ENCODE measurements around the gene ENO3. TPM values are rescaled to one million over a fixed set of nuclear protein-coding genes. Genes with fewer than 3 reads are reported as not detected.

The ENO3 gene
- total and polyA plus RNA-seq, 2 donors (not counting 3 experiments of a cell fraction or from before 2014, with no cell fraction given), result 5.5 to 5.9 TPM

- BruUV-seq (replicated peaks), result no TSS peak
- dilution Hi-C loops (cut with MboI; ENCODE audit: extremely low pct_ligation_motif_present, low sequenced_read_pairs), result no loop called here
- DNase-seq (ENCODE audit: low read depth, low spot score) (peak; percentile 95), FAIRE-seq (peak; percentile 97)
- Histone ChIP-seq H3K9me1 (replicated peaks; ENCODE audit: control insufficient read depth, extremely low read depth, insufficient read depth, low read length) (no peaks in the 10 kb centered on the region), H2AFZ (ENCODE audit: low read depth, low read length) (peak overlapping the region; percentile 73), H3K27ac (ENCODE audit: insufficient read depth, low read depth, low read length) (no peak overlapping the region), H3K9ac (replicated peaks; ENCODE audit: extremely low read depth, insufficient read depth, low read length) (no peak overlapping the region), H3K4me2 (ENCODE audit: insufficient read depth, low read length) (no peak overlapping the region), H3K4me1 (ENCODE audit: control insufficient read depth, extremely low read depth, insufficient read depth, low read length) (no peaks in the 10 kb centered on the region), H3K9me3 (replicated peaks; ENCODE audit: control insufficient read depth, insufficient read depth, low read length) (no peaks in the 10 kb centered on the region), H4K20me1 (replicated peaks; ENCODE audit: control insufficient read depth, extremely low read depth, insufficient read depth, low read length) (no peaks in the 10 kb centered on the region), H3K79me2 (ENCODE audit: control insufficient read depth, insufficient read depth, low read length) (no peaks in the 10 kb centered on the region), H3K4me3 (replicated peaks in 1 of 3; ENCODE audit: insufficient read depth in 1 of 3, low read depth in 1 of 3, low read length in 3 of 3) (no peak overlapping the region), H3K27me3 (ENCODE audit: control insufficient read depth in 2 of 2, insufficient read depth in 2 of 2, low read length in 2 of 2) (no peaks in the 10 kb centered on the region), H3K36me3 (ENCODE audit: control insufficient read depth in 2 of 2, extremely low read depth in 1 of 2, insufficient read depth in 2 of 2, low read length in 2 of 2) (no peaks in the 10 kb centered on the region)
- TF ChIP-seq JUN (IDR thresholded peaks at IDR 0.05; ENCODE audit: borderline replicate concordance, insufficient read depth, insufficient read length, low read depth), result no peak
- no peak for TF ChIP-seq POLR2A (IDR thresholded peaks at IDR 0.05; ENCODE audit: low read depth, low read length)
- peak; percentile 58 for TF ChIP-seq POLR2AphosphoS5 (IDR thresholded peaks at IDR 0.05; ENCODE audit: insufficient read depth, low read depth, low read length)
- TF ChIP-seq, protein P1, sequence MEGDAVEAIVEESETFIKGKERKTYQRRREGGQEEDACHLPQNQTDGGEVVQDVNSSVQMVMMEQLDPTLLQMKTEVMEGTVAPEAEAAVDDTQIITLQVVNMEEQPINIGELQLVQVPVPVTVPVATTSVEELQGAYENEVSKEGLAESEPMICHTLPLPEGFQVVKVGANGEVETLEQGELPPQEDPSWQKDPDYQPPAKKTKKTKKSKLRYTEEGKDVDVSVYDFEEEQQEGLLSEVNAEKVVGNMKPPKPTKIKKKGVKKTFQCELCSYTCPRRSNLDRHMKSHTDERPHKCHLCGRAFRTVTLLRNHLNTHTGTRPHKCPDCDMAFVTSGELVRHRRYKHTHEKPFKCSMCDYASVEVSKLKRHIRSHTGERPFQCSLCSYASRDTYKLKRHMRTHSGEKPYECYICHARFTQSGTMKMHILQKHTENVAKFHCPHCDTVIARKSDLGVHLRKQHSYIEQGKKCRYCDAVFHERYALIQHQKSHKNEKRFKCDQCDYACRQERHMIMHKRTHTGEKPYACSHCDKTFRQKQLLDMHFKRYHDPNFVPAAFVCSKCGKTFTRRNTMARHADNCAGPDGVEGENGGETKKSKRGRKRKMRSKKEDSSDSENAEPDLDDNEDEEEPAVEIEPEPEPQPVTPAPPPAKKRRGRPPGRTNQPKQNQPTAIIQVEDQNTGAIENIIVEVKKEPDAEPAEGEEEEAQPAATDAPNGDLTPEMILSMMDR (IDR thresholded peaks at IDR 0.05; ENCODE audit: extremely low read depth in 1 of 2, insufficient read depth in 1 of 2, low read depth in 1 of 2, low read length in 2 of 2), result peak; percentile 89
- CTCF ChIA-PET, result interaction anchor here (0.6 to 3.1 kb wide), 43 partner anchors 9 to 341 kb away, joined by 3 to 71 read pairs (median 6); partner anchors contain the start of genes ARRB2, C17orf107, CAMTA2 and ENO3
- POLR2A ChIA-PET, result interaction anchor here (0.8 to 1.5 kb wide), 4 partner anchors 31 to 112 kb away, joined by 3 to 10 read pairs (median 4); partner anchors contain the start of genes RNF167, SLC25A11 and SPAG7
- intact Hi-C loops (cut with micrococcal nuclease), result loop anchor here (1.0 to 2.0 kb wide), 5 partner anchors 30 to 153 kb away; partner anchors contain the start of genes CAMTA2, PFN1 and SPAG7
Measured at GRCh38 chr17:4908711-4909496, 42.0 kb upstream of the ENO3 start.

Measured in endothelial cell of umbilical vein (primary cell).